Measurements from ENCODE around the gene DAND5.
"Not testable (repeated sequence)": the region's sequence is repeated elsewhere in the genome, so short reads cannot be mapped to it uniquely, and the experiment has no call there.

DAND5 gene

DNA sequence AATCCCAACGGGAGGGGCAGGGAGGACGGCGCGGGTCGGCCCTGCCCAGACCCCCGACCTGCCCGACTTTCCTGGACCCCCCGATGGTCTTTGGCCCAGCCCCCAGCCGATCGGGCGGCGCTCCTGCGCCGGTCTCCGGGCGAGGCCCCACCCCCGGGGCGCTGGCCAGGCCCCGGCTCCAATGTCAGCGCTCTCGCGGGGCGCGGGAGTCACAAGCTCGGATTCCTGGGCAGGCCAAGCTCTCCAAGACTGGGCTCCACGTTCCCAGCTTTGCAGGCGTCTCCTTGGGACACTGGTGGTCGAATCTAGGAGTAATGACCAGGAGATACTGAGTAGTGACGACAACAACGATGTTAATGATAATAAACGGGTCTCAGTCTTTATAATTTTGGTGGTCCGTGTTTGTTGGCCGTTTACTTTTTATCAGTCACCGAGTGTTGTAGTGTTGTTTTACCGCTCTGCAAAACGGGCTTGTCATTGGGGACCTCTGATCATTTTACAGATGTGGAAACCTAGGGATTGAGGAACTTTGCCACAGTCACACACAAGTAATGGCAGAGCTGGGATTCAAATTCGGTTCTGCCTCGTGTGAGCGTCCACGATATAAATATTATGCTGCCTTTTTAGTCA lies 23.2 kb upstream of the DAND5 start:
- DNase-seq, result peak; percentile 30 to 70

DNA sequence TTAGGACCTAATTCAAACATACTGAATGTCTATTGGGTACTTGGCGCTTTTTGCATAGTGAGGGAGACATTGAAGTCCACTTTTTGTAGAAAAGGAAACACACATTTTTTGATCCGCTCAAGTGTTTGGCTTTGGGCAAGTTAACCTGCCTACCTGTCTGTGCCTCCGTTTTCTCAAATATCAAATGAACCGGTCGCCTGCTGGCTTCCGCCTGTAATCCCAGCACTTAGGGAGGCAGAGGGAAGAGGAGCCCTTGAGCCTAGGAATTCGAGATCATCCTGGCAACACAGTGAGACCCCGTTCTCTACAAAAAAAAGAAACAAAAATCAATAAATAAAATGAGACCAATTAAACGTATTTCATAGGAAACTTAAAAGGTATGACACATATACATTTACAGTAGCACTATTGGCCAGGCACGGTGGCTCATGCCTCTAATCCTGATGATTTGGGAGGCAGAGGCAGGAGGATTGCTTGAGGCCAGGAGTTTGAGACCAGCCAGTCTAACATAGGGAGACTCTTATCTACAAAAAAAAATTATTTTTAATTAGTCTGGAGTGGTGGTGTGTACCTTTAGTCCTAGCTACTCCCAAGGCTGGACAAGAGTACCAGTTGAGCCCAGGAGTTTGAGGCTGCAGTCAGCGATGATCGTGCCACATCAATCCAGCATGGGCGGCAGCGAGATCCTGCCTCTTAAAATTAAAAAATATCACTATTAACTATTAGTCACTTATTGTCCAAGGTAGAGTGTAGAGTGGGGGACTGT lies 22.5 kb upstream of the DAND5 start:
- peak in 1 of 2 experiments; percentile 29 for DNase-seq

DNA sequence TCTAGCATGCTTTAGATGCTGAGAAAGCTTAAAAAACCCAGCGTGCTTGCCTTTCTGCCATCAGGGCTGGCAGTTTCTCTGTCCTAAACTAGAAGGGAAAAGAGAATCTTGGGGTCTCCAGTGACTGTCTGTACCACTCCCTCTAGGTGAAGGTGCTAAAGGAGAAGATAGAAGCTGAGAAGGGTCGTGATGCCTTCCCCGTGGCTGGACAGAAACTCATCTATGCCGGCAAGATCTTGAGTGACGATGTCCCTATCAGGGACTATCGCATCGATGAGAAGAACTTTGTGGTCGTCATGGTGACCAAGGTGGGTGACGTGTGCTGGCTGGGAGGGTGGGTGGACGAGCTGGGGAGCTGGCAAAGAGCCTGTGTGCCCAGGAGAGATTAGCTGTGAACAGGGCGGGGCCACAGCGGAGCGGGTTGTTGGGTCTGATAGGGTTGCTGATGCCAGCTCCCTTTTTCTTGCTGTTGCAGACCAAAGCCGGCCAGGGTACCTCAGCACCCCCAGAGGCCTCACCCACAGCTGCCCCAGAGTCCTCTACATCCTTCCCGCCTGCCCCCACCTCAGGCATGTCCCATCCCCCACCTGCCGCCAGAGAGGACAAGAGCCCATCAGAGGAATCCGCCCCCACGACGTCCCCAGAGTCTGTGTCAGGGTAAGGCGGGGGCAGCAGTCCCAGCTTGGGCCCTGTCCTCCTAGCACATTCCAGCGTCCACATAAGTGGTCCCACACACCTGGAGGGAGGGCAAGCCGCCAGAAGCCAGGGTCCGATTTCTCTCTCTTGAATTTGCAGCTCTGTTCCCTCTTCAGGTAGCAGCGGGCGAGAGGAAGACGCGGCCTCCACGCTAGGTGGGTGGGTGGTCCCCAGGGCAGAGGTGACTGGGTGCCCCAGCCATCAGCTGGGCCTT lies 21.4 kb upstream of the DAND5 start:
- DNase-seq, result no peak

DNA sequence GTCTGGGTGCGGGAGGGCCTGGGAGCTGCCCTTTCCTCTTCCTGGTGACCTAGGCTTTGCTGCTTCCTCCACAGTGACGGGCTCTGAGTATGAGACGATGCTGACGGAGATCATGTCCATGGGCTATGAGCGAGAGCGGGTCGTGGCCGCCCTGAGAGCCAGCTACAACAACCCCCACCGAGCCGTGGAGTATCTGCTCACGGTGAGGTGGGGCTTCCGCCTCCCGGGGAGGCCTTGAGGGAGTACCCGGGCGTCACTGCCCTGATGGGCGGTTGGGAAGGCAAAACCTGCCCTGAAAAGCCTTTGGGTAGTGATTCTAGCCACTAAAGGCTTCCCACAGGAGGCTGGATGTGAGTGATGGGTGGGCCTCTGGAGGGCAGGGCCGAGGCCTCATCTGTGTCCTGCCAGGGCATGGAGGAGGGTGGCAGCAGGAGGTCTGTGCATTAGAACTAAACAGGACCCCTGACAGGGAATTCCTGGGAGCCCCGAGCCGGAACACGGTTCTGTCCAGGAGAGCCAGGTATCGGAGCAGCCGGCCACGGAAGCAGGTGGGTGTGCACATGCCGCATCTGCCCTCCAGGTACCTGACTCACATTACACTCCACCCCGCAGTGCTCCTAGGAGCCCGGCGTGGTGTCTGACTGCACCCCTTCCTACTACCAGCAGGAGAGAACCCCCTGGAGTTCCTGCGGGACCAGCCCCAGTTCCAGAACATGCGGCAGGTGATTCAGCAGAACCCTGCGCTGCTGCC lies 20.6 kb upstream of the DAND5 start:
- DNase-seq, result no peak

DNA sequence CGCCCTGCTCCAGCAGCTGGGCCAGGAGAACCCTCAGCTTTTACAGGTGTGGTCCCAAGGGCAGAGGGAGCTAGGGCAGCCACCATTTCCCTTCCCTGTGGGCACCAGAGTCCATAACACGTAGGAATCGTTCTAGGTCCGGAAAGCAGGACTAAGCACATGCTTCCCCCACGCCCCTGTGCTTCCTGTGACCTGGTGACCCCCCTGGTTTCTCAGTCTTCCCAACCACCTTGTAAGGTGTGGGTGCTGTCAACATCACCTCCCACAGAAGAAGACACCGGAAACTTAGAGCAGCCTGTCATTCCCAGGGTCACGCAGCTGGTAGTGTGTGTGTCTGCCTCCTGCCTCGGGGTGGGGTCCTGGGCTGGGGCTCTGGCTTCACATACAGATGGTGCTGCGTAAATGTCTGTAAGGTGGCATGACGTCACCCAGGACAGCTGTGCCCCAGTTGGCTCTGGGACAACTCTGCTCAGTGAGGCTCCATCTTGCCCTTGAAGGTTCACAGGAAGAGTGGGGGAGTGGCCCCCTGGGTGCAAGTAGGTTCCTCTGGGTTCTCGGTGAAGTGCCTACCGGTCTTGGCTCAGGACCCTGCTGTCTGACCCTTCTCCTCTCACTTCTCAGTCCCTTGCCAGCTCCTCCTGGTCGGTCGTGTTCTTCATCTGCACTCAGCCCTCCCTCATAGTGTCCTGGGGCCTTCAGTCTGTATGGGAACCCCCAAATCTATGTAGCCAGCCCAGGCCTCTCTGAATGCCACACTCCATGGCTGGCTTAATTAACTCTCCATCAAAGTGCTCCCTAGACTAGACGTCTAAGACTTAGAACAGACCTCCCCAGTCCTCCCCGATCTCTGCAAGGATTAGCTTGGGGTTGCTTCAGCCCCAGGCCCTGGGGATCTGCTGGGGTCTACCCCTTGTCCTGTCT lies 19.8 kb upstream of the DAND5 start:
- no peak for DNase-seq

DNA sequence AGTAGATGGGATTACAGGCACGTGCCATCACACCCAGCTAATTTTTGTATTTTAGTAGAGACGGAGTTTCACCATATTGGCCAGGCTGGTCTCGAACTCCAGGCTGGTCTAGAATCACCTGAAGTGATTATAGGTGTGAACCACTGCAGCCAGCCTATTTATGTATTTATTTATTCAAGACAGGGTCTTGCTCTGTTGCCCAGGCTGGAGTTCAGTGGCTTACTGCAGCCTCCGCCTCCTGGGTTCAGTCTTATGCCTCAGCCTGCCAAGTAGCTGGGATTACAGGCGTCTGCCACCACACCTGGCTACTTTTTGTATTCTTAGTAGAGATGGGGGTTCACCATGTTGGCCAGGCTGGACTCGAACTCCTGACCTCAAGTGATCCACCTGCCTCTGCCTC lies 17.3 kb upstream of the DAND5 start:
- DNase-seq, result not testable (repeated sequence)

DNA sequence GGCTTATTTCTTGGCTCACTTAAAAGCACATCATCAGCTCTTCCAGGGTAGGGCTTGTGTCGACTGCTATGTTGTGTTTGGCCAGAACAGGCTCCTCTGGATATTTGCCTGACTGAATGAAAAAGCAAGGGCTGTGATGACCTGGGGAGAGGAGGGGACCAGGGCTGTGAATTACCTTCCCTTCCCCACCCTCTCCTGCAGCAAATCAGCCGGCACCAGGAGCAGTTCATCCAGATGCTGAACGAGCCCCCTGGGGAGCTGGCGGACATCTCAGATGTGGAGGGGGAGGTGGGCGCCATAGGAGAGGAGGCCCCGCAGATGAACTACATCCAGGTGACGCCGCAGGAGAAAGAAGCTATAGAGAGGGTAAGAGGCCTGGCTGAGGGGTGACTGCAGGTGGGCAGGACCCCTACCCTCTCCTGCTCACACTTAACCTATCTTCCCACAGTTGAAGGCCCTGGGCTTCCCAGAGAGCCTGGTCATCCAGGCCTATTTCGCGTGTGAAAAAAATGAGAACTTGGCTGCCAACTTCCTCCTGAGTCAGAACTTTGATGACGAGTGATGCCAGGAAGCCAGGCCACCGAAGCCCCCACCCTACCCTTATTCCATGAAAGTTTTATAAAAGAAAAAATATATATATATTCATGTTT lies 16.8 kb upstream of the DAND5 start:
- DNase-seq, result peak; percentile 40 to 55

DNA sequence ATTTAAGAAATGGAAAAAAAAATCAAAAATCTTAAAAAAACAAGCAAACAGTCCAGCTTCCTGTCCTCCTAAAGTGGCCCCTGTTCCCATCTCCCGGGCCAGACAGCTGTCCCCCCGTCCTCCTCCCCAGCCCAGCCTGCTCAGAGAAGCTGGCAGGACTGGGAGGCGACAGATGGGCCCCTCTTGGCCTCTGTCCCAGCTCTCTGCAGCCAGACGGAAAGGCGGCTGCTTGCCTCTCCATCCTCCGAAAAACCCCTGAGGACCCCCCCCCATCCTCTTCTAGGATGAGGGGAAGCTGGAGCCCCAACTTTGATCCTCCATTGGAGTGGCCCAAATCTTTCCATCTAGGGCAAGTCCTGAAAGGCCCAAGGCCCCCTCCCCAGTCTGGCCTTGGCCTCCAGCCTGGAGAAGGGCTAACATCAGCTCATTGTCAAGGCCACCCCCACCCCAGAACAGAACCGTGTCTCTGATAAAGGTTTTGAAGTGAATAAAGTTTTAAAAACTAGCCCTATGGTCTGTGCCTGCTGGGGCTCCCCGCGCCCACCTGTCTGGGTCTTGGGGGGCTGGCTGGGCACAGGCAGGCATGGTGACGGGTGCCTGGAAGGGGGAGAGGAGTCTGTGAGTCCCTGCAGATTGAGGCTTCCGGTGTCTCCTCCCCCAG lies 16.1 kb upstream of the DAND5 start:
- peak; percentile 49 to 68 for DNase-seq

DNA sequence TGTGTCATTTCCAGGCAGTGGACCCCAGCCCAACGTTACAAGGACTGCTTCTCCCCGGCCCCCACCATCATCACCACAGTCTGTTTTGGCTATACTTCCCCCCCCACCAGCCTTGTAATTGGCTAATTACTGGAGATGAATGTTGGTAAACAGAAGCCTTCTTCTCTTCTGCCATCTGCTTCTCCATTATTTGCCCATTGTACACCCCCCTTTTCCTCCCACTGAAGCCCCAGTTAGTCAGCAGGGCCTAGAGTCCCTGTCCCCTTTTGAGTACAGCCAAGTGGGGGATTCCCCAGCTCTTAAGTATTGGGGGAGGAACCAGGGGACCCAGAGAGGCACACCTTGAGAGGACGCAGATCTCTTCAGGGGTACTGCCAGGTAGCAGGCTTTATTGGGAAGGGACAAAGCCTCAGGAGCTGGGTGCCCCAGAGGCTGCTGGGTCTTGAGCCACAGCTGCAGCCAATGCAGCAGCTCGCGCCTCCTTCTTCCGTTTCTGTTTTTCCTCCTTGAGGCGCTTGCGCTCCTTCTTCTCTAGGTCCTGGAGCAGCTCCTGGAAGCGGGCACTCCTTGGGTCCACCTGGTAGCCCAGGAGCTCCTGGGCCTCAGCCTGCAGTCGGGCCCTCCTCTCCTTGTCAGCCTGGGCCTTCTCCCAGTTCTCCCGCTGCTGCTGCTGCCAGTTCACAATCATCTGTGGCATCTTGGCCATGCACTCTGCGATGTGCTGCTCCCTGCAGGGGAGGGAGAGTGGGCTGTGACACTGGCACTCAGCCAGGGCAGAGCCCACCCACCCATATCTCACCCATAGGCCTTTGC lies 15.4 kb upstream of the DAND5 start:
- peak in 1 of 2 experiments; percentile 35 for DNase-seq

DNA sequence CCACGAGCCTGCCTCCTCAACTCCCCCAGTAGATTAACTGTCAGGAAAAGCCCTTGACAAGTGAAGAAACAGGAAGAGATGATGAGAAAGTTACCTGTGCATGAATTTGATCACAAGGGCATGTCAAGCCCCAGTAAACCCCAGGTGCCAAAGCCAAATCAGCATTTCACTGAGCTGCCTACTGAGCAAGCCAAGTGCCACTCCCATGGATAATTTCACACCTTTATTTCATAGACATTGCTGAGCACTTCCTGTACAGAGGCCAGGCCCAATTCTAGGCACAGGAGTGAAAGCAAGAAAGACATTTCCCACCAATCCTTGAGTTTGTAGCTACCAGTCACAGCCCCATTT lies 14.8 kb upstream of the DAND5 start:
- peak; percentile 26 to 47 for DNase-seq

DNA sequence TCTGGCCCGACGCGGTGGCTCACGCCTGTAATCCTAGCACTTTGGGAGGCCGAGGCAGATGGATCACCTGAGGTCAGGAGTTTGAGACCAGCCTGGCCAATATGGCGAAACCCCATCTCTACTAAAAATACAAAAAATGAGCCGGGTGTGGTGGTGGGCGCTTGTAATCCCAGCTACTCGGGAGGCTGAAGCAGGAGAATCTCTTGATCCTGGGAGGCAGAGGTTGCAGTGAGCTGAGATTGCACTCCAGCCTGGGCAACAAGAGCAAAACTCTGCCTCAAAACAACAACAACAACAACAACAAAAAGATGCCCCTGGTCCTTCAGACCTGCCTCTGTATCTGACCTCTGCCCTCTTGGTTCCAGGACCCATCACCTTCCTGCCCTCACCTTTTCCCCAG lies 13.8 kb upstream of the DAND5 start:
- not testable (repeated sequence) for DNase-seq

DNA sequence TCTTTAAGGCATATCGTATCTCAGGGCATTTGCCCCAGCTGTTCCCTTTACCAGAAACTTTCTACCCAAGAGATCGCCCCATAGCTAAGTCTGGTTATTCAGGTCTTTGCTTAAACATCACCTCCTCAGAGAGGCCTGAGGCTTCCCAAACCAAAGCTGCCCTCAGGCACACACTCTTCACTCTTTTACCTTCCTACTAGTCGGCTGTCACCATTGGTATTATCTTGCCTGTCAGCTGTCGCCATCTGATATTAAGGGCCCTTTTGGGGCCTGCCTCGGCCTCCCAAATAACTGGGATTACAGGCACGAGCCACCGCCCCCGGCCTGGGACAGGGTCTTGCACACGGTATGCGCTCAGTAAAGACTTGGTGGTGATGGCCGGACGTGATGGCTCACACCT lies 13.4 kb upstream of the DAND5 start:
- no peak for DNase-seq

DNA sequence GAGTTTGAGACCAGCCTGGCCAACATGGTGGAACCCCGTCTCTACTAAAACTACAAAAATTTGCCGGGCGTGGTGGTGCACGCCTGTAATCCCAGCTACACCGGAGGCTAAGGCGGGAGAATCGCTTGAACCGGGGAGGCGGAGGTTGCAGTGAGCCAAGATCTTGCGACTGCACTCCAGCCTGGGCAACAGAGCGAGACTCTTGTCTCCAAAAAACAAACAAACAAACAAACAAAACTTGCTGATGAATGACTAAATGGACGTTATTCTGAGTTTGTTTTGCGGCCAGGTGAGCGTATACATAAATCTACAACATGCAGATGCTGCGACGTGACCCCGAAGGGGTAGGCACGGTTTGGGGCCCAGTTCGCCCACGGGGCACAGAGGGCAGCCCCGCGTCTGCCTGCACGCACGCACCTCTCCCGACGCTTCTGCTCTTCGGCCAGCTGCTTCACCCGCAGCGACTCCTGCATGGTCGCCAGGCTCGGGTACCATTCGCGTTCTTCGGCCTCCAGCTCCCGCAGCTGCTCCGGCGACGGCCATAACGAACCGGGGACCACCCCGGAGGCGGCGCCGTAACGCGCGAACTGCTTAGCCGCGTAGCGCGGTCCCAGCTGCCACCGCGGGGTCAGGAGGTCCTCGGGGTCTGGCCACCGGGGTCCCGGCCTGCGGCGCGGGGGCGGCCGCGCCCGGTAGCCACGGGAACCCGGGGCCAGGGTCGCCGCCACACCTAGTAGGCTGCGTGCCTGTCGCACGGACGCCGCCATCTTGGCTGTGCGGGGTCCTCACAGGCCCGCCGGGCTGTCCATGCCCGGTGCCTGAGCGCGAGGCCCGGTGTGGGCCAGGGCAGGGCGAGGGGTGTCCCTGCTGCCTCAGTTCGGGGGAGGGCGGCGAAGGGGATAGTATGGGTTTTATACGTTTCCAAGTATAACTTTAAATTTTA lies 12.7 kb upstream of the DAND5 start, which contains the start of gene GADD45GIP1:
Gene GADD45GIP1 (minus strand): TSS at position 778 of the 943 bp plus-strand sequence. CDS start 11 bp downstream, at position 767.
- peak; percentile 75 to 82 for DNase-seq

DNA sequence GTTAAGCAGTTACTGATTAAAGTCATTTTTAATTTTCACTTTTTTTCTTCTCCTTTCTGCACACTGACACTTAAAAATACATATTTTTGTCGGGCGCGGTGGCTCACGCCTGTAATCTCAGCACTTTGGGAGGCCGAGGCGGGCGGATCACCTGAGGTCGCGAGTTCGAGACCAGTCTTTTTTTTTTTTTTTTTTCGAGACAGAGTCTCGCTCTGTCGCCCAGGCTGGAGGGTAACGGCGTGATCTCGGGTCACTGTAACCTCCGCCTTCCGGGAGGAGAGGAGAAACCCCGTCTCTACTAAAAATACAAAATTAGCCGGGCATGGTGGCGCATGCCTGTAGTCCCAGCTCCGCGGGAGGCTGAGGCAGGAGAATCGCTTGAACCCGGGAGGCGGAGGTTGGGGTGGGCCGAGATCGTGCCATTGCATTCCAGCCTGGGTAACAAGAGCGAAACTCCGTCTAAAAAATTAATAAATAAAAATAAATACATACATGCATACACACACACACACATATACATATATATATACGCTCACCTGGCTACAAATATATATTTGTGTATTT lies 11.9 kb upstream of the DAND5 start:
- DNase-seq, result not testable (repeated sequence)

DNA sequence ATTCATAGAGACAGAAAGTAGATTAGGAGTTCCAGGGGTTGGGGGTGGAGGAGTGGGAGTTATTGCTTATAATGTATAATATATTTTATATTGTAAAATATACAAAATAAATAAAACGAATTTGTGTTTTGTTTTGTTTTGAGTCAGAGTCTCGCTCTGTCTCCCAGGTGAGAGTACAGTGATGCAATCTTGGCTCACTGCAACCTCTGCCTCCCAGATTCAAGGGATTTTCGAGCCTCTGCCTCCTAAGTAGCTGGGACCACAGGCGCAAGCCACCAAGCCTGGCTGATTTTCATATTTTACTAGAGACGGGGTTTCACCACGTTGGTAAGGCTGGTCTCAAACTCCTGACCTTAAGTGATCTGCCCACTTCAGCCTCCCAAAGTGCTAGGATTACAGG lies 9.9 kb upstream of the DAND5 start:
- DNase-seq, result no peak

DNA sequence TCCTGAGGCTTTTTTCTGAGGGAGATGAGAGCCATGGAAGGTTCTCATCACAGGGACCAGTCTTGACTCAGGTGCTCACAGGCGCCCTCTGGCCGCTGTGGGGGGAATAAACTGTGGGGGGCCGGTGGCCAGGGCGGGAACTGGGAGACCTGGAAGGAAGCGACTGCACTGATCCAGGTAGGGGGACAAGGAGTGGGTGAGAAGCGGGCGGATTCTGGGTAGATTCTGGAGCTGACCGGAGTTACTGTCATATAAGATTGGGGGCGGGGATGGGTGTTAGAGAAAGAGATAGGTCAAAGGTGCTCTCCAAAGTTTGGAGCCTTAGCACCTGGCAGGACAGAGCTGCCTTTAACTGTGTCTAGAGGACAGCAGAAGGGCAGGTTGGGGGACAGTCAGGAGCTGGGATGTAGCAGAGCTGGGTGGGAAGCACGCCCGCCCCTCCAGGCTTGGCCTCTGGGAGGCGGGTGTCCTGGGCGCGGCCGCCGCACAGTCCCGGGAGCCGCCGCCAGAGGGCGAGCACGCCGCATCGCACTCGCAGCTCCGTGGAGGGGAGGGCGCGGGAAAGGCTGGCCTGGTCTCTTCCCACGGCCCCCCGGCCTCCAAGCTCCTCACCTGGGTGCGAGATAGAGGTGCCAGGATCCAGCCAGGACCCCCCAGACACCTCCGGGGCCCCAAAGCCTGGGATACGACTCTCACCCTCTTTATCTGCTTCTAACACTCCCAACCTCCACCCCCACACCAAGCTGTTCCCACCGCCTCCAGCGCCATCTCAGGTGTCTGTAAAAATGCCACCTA lies 4.2 kb upstream of the DAND5 start:
- peak; percentile 76 to 85 for DNase-seq

DNA sequence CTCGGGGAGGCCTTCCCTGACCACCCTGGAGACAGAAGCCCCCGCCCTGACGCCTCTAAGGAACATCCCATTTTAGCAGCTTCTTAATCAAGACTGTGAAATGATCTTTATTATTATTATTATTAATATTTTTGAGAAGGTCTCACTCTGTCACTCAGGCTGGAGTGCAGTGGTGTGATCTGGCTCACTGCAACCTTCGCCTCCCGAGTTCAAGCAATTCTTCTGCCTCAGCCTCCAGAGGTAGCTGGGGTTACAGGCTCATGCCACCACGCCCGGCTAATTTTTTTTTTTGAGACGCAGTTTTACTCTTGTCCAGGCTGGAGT lies 3.6 kb upstream of the DAND5 start:
- no peak for DNase-seq
